HG03520 (cell line): ENCODE data around the gene TLE6.
"Not testable (repeated sequence)": the region's sequence is repeated elsewhere in the genome, so short reads cannot be mapped to it uniquely, and the experiment has no call there.

Source experiments
- ATAC-seq: cut with Tn5 transposase; IDR thresholded peaks from one replicate; pipeline ENCODE4 v1.9.1; 2021; ENCODE audit warnings: mild to moderate bottlenecking, moderate library complexity; ENCODE audit not compliant: unreplicated experiment

TLE6 gene

DNA sequence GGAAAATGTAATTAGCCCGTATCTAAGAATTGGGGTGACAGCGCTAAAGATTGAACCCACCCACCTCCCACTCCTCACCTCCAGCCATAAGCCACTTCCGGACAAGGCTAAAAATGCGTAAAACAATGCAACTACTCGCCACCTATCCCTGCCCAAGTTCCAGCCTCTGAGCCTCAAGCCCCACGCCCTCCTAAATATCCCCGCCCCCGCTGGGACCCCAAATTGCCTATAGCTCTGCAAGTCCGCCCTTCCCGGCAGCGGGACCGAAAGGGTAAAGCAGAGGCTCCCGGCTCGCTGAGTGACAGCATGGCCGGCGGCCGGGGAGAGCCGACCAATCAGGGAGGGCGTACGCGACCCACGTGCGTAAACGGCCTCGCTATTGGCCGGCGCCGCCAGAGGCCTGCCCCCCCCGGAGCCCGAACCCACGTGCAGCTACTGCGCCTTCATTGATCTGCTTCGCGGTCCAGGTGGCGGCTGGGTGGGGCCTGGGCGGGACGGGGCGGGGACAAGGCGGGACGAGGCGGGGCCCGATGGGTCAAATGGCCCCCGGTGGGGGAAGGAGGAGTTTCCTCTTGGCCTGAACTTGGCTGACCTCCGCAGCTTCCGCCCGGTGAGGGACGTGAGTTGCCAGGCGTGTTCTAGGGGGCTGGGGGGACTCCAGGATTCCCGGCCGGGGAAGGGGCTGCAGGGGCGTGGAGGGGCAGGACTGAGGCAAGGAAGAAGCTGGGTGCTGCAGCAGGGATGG lies at the start of gene TLE6:
Gene TLE6, plus strand, starts transcription at position 564 of the 745 bp plus-strand sequence. CDS start 670 bp downstream, outside the sequence.
- ATAC-seq: peak; percentile 94

DNA sequence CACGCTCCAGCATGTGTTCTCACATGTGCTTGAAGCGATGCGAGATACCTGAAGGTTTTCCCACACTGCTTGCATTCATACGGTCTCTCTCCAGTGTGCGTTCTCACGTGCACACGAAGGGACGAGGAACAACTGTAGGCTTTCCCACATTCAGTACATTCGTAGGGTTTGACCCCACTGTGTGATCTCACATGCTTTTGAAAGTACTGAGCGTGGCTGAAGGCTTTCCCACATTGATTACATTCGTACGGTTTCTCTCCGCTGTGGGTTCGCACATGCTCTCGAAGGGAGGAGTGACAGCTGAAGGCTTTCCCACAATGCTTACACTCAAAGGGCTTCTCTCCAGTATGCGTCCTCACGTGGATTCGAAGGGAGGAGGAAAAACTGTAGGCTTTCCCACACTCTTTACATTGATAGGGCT lies 43.9 kb upstream of the TLE6 start:
- ATAC-seq: no peak

DNA sequence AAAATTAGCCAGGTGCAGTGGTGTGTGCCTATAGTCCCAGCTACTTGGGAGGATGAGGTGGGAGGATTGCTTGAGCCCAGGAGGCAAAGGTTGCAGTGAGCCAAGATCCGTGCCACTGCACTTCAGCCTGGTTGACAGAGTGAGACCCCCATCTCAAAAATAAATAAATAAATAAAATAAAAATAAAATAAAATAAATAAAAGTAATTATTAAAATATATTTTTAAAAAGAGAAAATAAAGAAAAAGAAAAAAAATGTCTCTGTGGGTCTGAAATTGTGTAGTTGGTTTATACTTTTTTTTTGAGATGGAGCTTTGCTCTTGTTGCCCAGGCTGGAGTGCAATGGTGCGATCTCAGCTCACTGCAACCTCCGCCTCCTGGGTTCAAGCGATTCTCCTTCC lies 41.5 kb upstream of the TLE6 start:
- ATAC-seq: not testable (repeated sequence)

DNA sequence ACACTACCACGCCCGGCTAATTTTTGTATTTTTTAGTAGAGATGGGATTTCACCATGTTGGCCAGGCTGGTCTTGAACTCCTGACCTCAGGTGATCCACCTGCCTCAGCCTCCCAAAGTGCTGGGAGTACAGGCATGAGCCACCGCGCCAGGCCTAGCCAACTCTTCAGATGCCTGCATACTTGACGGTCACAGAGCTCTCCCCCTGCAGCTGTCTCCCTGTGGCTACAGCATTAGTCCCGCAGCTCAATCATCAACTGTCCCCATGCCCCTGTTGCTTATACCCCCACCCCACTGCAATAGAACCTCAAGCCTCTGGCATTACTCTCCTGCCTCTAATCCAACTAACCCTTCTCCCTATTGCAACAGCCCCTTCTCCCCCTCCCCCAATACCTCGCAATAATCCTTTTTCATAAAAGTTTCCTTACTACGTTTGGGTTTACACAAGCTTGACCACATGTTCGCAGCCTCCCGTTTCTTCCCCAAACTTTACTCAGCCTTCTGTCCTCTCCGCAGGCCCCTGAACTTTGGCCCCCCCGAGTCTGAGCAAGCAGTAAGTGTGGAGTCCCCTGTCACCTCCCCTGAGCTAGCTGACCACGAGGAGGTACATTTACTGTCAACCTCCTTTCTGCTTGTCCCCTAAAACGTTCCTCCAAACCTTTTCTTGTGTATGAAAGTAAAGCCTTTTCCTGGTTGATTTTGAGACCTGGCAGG lies 34.3 kb upstream of the TLE6 start:
- ATAC-seq: no peak

DNA sequence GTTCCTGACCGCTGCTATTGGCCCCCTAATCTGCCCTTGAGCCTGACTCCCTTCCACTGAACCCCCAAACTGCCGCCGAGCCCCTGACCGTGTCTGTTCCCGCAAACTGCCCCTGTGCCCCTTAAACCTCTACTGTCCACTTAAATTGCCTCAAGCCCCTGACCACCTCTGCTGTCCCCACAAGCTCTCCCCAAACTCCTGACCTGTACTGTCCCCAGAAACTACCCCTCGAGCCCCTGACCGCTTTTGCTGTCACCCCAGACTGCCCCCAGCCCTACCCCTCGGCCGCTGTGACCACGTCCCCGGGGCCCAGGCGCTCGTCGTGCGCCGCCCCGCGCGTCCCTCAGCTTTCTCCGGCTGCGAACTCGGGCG lies 33.0 kb upstream of the TLE6 start:
- no peak for ATAC-seq

DNA sequence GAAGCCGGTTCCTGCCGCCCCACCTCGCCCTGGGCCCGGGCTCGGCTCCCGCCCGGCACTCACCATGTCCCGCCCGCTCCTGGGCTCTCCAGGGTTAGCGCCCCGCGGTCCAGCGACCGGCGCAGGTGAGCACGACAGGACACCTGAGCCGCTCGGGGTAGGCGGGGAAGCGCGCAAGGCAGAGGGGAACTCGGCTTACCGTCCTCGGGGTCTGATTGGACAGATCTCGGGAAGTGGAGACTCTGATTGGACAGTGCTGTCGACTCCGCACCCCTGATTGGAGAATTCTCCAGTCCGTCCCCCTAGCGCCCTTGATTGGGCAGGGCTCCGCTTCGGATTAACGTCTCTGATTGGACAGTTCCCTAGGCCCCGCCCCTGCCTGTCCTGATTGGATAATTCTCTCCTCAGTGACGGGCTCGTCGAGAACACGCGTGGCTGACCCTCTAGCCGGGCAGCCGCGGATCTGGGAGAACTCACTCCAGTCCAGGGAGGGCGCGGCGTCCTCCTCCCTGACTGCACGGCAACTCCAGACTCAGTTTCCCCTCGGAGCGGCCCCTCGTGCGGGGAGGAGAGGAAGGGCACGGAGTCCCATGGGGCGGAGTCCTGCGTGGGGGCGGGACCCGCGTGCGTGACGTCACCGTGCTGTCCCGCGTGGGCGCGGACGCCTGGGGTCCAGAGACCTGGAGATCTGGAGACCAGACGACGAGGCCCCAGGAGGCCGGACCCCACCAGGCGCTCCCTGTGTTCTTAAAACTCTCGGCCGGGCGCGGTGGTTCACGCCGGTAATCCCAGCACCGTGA lies 32.4 kb upstream of the TLE6 start, which contains the start of gene ZNF77:
Gene ZNF77, minus strand, starts transcription at position 197 of the 800 bp plus-strand sequence. Its CDS starts 131 bp downstream, at position 66.
- ATAC-seq: peak; percentile 96

DNA sequence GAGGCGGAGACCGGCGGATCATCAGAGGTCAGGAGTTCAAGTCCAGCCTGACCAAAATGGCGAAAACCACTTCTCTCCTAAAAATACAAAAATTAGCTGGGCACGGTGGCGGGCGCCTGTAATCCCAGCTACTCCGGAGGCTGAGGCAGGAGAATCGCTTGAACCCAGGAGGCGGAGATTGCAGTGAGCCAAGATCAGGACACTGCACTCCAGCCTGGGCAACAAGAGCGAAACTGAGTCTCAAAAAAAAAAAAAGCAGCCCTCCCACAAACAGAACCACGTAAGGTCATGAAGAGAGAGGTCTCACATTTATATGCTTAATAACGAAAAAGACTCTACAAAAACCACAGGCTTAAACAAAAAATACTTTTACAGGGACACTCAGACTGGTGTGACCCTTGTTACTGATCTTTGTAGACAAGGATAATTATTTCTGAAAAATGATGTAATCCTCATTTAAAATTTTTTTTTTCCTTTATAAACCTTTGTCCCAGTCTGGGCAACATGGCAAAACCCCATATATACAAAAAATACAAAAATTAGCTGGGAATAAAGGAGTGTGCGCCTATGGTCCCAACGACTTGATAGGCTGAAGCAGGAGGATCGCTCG lies 31.7 kb upstream of the TLE6 start:
- ATAC-seq: no peak

DNA sequence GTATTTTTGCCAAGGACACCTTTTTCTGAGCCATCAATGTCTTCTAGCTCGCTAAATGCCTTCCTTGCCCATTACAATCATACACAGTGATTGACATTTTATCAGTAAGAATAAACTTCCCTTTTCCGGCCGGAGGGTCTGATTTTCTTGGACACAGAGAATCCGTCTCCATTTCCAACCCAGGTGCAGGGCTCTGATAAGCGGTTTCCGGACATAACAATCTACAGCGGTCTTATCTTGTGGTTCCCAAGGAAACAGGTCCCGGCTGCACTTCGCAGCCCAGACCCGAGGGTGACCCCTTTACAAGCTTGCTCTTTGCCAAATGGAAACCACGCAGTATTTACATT lies 27.5 kb upstream of the TLE6 start:
- ATAC-seq: no peak

DNA sequence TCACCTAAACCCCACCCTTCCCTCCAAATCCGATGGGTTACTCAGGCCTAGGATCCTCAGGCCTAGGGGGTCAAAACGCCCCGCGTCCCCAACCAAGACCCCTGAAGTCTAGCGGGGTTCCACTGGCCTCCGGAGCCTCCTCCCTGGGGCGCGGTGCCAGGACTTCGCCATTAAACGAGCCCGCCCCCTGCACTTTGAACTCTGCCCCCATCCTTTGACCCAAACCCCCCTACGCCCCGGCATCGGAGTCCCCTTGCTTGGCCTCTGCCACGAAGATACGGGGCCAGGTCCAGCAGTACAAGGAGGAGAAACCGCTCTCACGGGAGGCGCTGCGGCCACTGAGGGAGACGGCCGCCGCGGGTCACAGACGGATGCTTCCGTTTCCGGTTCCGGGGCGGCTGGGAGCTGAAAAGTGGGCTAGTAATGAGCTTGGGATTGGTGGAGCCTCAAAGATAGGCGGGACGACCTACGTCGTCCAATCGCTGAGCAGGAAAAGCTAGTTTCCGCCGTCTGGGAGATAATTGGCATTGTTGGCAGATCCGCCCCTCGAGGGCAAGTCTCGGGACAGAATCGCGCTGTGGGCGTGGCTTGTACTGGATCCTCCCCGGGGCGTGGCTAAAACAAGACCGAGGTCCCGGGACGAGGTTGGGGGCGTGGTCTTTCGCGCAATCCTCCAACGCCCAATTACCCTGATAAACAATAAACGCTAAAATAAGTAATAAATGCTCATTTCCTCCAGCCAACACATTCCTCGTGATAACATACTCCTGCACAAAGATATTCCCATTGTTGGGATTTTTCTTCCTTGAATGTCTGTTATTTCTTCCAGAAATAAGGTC lies 26.9 kb upstream of the TLE6 start:
- ATAC-seq: peak; percentile 94

DNA sequence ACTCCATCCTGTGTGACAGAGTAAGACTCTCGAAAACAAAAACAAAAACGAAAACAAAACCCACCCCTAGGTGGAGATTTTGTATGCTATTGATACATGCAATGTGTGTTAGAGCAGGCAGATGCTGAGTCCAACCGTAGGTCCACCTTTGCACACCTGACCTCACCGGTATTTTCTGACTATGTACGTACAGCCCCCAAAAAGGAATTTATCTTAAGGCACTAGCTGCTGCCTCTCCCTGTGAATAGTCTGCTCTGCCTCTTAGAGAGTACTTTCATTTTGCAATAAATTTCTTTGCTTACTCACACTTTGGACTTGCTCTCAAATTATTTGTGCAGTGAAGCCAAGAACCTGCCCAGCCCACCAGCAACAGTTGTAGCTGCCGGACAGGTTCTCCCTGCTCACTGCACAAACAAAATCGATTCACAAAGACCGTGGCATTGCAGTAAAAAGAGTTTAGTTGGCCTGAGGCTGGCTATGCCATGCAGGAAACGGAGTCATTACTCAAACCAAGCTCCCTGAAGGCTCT lies 24.3 kb upstream of the TLE6 start:
- no peak for ATAC-seq

DNA sequence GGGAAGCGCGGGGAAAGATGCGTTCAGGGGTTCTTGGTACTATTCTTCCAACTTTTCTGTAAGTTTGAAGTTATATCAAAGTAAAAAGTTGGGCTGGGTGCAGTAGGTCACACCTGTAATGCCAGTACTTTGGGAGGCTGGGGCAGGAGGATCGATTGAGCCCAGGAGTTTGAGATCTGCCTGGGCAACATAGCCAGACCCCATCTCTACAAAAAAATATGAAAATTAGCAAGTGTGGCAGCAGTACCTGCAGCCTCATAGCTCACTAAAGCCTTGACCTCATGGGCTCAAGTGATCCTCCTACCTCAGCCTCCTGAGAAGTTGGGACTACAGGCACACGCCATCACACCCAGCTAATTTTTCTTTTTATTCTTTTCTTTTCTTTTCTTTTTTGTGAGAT lies 20.2 kb upstream of the TLE6 start:
- no peak for ATAC-seq

DNA sequence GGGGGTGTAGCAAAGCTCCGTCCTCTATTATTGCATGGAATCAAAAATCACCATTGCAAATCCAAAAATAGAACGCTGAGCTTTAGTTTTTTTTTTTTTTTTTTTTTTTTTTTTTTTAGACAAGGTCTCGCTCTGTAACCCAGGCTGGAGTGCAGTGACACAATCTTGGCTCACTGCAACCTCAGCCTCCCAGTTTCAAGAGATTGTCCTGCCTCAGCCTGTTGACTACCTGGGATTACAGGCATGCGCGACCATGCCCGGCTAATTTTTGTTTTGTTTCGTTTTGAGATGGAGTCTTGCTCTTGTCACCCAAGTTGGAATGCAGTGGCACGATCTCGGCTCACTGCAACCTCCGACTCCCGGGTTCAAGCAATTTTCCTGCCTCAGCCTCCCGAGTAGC lies 17.2 kb upstream of the TLE6 start:
- no peak for ATAC-seq

DNA sequence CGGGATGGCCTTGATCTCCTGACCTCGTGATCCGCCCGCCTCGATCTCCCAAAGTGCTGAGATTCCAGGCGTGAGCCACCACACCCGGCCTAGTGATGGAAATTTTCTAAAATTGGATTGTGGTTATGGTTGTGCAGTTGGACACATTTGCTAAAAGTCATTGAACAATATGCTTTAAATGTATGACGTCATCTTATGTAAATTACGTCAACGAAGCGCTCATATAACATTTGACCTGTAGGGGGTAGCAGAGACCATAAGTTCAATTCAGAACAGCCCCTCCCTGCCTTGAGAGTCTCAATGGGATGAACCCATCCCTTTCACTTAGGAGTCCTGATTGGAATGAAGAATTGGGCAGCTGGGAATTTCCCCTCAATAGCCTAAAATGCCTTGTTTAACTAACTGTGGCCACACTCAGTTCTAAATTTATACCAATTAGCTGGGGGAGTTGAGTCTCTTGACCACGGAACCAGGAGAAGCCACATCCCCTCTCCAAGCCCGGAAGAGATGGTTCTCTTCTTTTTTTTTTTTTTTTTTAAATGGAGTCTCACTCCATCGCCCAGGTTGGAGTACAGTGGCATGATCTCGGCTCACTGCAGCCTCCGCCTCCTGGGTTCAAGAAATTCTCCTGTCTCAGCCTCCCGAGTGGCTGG lies 15.2 kb upstream of the TLE6 start:
- ATAC-seq: no peak

DNA sequence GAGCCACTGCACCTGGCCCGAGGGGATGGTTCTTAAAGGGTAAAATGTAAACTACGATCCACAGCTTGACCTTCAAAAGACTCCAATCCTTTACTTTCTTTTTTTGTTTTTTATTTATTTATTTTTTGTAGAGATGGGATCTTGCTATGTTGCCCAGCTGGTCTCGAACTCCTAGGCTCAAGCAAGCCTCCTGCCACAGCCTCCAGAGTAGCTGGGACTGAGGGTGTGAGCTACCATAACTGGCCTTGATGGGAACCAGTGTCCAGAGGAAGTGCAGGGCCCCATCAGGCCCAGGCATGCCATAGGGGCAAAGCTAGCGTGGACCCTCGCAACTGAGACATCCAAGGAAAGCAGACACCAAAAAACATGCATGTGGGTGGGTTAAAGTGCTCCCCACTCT lies 14.2 kb upstream of the TLE6 start:
- no peak for ATAC-seq

DNA sequence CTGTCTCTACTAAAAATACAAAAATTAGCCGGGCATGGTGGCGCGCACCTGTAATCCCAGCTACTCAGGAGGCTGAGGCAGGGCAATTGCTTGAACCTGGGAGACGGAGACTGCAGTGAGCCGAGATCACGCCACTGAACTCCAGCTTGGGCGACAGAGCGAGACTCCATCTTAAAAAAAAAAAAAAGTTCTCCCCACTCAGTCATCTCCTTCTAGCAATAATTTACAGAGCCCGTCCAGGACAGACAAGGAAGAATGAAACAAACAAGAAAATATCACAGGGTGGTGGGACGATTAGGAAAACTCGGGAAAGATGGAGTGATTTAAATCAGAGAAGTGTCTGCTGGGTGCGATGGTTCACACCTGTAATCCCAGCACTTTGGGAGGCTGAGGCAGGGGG lies 13.7 kb upstream of the TLE6 start:
- not testable (repeated sequence) for ATAC-seq

DNA sequence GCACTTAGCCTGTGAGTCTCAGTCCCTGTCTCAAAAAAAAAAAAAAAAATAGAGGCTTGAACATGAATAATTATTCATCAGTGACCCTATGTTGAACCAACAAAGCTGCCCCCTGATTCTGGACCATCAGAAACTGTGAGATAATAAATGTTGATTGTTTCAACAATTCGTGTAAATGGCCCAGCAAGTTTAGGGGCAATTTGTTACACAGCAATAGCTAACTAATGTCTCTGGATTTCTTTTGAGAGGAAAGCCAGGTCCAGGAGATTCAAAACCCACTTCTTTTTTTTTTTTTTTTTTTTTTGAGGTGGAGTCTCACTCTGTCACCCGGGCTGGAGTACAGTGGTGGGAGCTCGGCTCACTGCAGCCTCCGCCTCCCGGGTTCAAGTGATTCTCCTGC lies 12.5 kb upstream of the TLE6 start:
- ATAC-seq: no peak

DNA sequence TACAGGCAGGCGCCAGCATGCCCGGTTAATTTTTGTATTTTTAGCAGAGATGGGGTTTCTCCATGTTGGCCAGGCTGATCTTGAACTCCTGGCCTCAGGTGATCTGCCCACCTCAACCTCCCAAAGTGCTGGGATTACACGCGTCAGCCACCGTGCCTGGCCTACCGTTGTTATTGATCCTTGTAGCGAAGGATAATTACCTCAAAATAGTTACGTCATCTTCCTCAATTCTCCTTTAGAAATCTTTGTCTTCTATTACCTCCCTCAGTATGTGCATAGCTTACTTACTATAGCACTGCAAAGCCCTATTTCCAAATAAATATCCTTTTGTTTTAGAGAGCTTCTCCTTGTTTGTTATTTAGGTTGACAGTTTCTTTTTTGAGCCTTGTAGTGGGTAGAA lies 9.4 kb upstream of the TLE6 start:
- ATAC-seq: no peak

DNA sequence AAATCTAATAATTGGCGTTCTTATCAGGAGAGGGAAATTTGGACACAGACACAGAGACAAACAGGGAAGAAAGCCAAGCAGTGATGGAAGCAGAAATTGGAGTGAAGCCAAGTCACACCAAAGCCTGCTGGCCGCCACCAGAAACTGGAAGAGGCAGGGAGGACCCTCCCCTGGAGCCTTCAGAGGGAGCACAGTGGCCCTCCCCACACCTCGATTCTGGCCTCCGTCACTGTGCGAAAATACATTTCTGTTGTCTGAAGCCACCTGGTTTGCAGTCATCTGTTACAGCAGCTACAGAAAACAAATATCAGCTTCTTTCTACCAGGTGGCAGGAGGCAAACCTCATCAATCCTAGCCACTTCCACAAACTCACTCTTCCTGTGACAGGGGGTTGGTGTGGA lies 8.3 kb upstream of the TLE6 start:
- no peak for ATAC-seq

DNA sequence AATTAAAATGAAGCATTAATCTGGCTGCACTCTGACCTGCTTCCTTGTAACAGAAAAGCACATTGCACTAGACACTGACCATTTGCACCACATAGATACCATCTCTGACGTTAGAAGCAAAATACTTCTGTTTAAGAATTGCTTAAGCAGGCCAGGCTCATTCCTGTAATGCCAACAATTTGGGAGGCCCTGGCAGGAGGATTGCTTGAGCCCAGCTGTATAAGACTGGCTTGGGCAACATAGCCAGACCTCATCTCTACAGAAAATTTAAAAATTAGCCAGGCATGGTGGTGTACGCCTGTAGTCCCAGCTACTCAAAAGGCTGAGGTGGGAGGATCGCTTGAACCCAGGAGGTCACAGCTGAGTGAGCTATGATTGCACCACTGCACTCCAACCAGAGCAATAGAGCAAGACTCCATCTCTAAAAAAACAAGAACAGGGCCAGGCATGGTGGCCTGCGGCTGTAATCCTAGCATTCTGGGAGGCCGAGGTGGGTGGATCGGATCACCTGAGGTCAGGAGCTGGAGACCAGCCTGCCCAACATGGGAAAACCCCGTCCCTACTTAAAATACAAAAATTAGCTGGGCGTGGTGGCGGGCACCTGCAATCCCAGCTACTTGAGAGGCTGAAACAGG lies 7.0 kb upstream of the TLE6 start:
- no peak for ATAC-seq
